ENCODE data around the gene AMBRA1. TPM values are rescaled to one million over a fixed set of nuclear protein-coding genes. Genes with fewer than 3 reads are reported as not detected.
A peak's percentile ranks its signal among the peaks of the same experiment; 100 is the strongest.
"Not testable (repeated sequence)": the region's sequence is repeated elsewhere in the genome, so short reads cannot be mapped to it uniquely, and the experiment has no call there.

The AMBRA1 gene
- total RNA-seq, 4 donors from 2014 or later, result 20.0 to 28.9 (median 26.0) TPM

GRCh38 chr11:46519351-46519750, 74.5 kb downstream of the AMBRA1 start:
- H3K4me1 ChIP-seq, result peaks cover 24 to 34% (median 31%) of the 10 kb centered on the region in 4 donors
- no peaks in the 10 kb centered on the region for H3K27me3 ChIP-seq
- no peaks in the 10 kb centered on the region for H3K9me3 ChIP-seq
- no peak overlapping the region for H3K27ac ChIP-seq (replicated peaks in 1 of 4)
- DNase-seq (ENCODE audit: extremely low spot score), result no peak
- WGBS, result 94% methylated on average over 3 of the region's 3 CpGs
- no peaks in the 10 kb centered on the region for H3K36me3 ChIP-seq
- TF ChIP-seq EP300 (IDR thresholded peaks at IDR 0.05), result no peak
- no peak for TF ChIP-seq POLR2AphosphoS5 (IDR thresholded peaks at IDR 0.05)
- TF ChIP-seq POLR2A (IDR thresholded peaks at IDR 0.05; ENCODE audit: low read depth), result no peak
- TF ChIP-seq CTCF (IDR thresholded peaks at IDR 0.05), result no peak
- H3K4me3 ChIP-seq, result no peak overlapping the region
- intact Hi-C loops (cut with DNase I), result no loop called here

GRCh38 chr11:46518928-46519327, 74.9 kb downstream of the AMBRA1 start:
- DNase-seq (ENCODE audit: extremely low spot score); intact Hi-C loops (cut with DNase I): not testable (repeated sequence)
- WGBS, result 87% methylated on average over 7 of the region's 7 CpGs

GRCh38 chr11:46514370-46514769, 79.5 kb downstream of the AMBRA1 start:
- H3K4me3 ChIP-seq, result no peak overlapping the region
- TF ChIP-seq EP300 (IDR thresholded peaks at IDR 0.05) (no peak), POLR2AphosphoS5 (IDR thresholded peaks at IDR 0.05) (no peak), CTCF (IDR thresholded peaks at IDR 0.05) (no peak), POLR2A (IDR thresholded peaks at IDR 0.05; ENCODE audit: low read depth) (no peak)
- H3K36me3 ChIP-seq, result no peaks in the 10 kb centered on the region
- no peak for DNase-seq (ENCODE audit: extremely low spot score)
- intact Hi-C loops (cut with DNase I), result no loop called here
- H3K27me3 ChIP-seq, result no peaks in the 10 kb centered on the region
- no peaks in the 10 kb centered on the region for H3K9me3 ChIP-seq
- WGBS, result 88% methylated on average over 1 of the region's 1 CpG
- peak overlapping the region in 1 of 4 donors; percentile 20 for H3K27ac ChIP-seq (replicated peaks in 1 of 4)
- peaks cover 12 to 22% (median 20%) of the 10 kb centered on the region in 4 donors for H3K4me1 ChIP-seq

More at GRCh38 chr11:46518928-46519327, 74.9 kb downstream of the AMBRA1 start:
- not testable (repeated sequence) for H3K27ac ChIP-seq (replicated peaks in 1 of 4); H3K36me3 ChIP-seq; H3K9me3 ChIP-seq; H3K4me3 ChIP-seq; H3K27me3 ChIP-seq
- H3K4me1 ChIP-seq, result peaks cover 29 to 38% (median 34%) of the 10 kb centered on the region in 4 donors

GRCh38 chr11:46513934-46514342, 79.9 kb downstream of the AMBRA1 start:
- Histone ChIP-seq H3K9me3 (no peaks in the 10 kb centered on the region), H3K36me3 (peaks cover 0 to under 1% (median 0%) of the 10 kb centered on the region in 4 donors), H3K4me1 (peaks cover 12 to 19% (median 18%) of the 10 kb centered on the region in 4 donors), H3K27ac (replicated peaks in 1 of 4) (peak overlapping the region in 1 of 4 donors; percentile 20), H3K27me3 (no peaks in the 10 kb centered on the region), H3K4me3 (no peak overlapping the region)
- intact Hi-C loops (cut with DNase I), result no loop called here
- no peak for DNase-seq (ENCODE audit: extremely low spot score)
- TF ChIP-seq CTCF (IDR thresholded peaks at IDR 0.05), result no peak
- TF ChIP-seq EP300 (IDR thresholded peaks at IDR 0.05), result no peak
- TF ChIP-seq POLR2A (IDR thresholded peaks at IDR 0.05; ENCODE audit: low read depth), result no peak
- no peak for TF ChIP-seq POLR2AphosphoS5 (IDR thresholded peaks at IDR 0.05)
- WGBS, result 34% methylated on average over 3 of the region's 3 CpGs

- DNase-seq (ENCODE audit: extremely low spot score), result no peak
- Histone ChIP-seq H3K4me3 (no peak overlapping the region), H3K9me3 (no peaks in the 10 kb centered on the region), H3K4me1 (peaks cover 9 to 18% (median 12%) of the 10 kb centered on the region in 4 donors), H3K36me3 (peaks cover 0 to 16% (median 14%) of the 10 kb centered on the region in 4 donors), H3K27ac (replicated peaks in 1 of 4) (no peak overlapping the region), H3K27me3 (no peaks in the 10 kb centered on the region)
- intact Hi-C loops (cut with DNase I), result no loop called here
- 88% methylated on average over 4 of the region's 5 CpGs for WGBS
- TF ChIP-seq CTCF (IDR thresholded peaks at IDR 0.05) (no peak), POLR2A (IDR thresholded peaks at IDR 0.05; ENCODE audit: low read depth) (no peak), EP300 (IDR thresholded peaks at IDR 0.05) (no peak), POLR2AphosphoS5 (IDR thresholded peaks at IDR 0.05) (no peak)
Observed at GRCh38 chr11:46512261-46512881, 81.5 kb downstream of the AMBRA1 start.
